Caco-2 (cell line): Measurements from ENCODE around the gene PPFIA4. TPM values are rescaled to one million over a fixed set of nuclear protein-coding genes. Genes with fewer than 3 reads are reported as not detected.

Experiments used
- BruUV-seq: library from RNA; stranded (reverse); fragments of 400-500 nt; replicated peaks from 2 replicates; lab custom pipeline; 2021; lab: Mats Ljungman, UMichigan
- CTCF ChIA-PET: fragments of 300-600 bp; sonication (Branson Sonifier 250); formaldehyde crosslinking; loops from one replicate; lab custom pipeline; 2022; ENCODE audit warnings: antibody characterized with exemption; lab: Charles Lee
- POLR2A ChIA-PET: fragments of 300-600 bp; sonication (Branson Sonifier 250); formaldehyde crosslinking; loops from one replicate; lab custom pipeline; 2022; ENCODE audit warnings: antibody characterized with exemption; lab: Charles Lee
- DNase-seq, 2 experiments: peaks; one replicate each; pipeline versions ENCODE4 v3.0.0 to v3.0.0-alpha.2; 2020 to 2022
- H3K27me3 ChIP-seq: replicated peaks from 2 replicates; pipeline ENCODE4 v1.6.0; 2011; ENCODE audit warnings: low read length; ENCODE audit not compliant: control insufficient read depth, insufficient read depth
- H3K36me3 ChIP-seq: 2 replicates; pipeline ENCODE4 v1.5.1; 2011; ENCODE audit warnings: low read length; ENCODE audit not compliant: control insufficient read depth, insufficient read depth
- H3K4me1 ChIP-seq: fragments of 250-450 bp; sonication (Bioruptor Pico); 2 replicates; pipeline ENCODE4 v1.5.1; 2020; ENCODE audit warnings: mild to moderate bottlenecking
- H3K4me3 ChIP-seq: 2 replicates; pipeline ENCODE4 v1.5.1; 2011; ENCODE audit warnings: low read depth, mild to moderate bottlenecking, control low read depth, low read length
- H3K9me3 ChIP-seq: fragments of 250-450 bp; sonication (Bioruptor Pico); 2 replicates; pipeline ENCODE4 v1.5.1; 2020; ENCODE audit warnings: mild to moderate bottlenecking, moderate library complexity
- H3K27ac Mint-ChIP-seq: one replicate; pipeline ENCODE4 v1.8.0; 2022; ENCODE audit warnings: mixed read lengths; ENCODE audit not compliant: unreplicated experiment
- H3K27me3 Mint-ChIP-seq: one replicate; pipeline ENCODE4 v1.8.0; 2022; ENCODE audit warnings: mixed read lengths; ENCODE audit not compliant: insufficient read depth, unreplicated experiment
- H3K36me3 Mint-ChIP-seq: one replicate; pipeline ENCODE4 v1.8.0; 2022; ENCODE audit warnings: mild to moderate bottlenecking, mixed read lengths; ENCODE audit not compliant: insufficient read depth, unreplicated experiment
- H3K4me1 Mint-ChIP-seq: one replicate; pipeline ENCODE4 v1.8.0; 2022; ENCODE audit warnings: low read depth, mixed read lengths; ENCODE audit not compliant: unreplicated experiment
- H3K4me3 Mint-ChIP-seq: one replicate; pipeline ENCODE4 v1.8.0; 2022; ENCODE audit warnings: mild to moderate bottlenecking, moderate library complexity, mixed read lengths; ENCODE audit not compliant: unreplicated experiment
- H3K9me3 Mint-ChIP-seq: one replicate; pipeline ENCODE4 v1.8.0; 2022; ENCODE audit warnings: mixed read lengths; ENCODE audit not compliant: unreplicated experiment
- CTCF ChIP-seq, 2 experiments: fragments of 200-600 bp in 1 of 2; IDR thresholded peaks; 1 replicate in 1 of 2; 2 replicates in 1 of 2; pipeline versions ENCODE4 v1.5.1 to v1.8.0; 2011 to 2022; ENCODE audit warnings: antibody characterized with exemption in 1 of 2, control low read depth in 1 of 2, inconsistent platforms in 1 of 2, low read depth in 1 of 2, low read length in 1 of 2, mild to moderate bottlenecking in 1 of 2, moderate library complexity in 1 of 2; ENCODE audit not compliant: insufficient read depth in 1 of 2, severe bottlenecking in 1 of 2, unreplicated experiment in 1 of 2
- intact Hi-C: fragments of 100-400 bp; cut with micrococcal nuclease; formaldehyde crosslinking; loops from one replicate; pipeline ENCODE4 v1.10.0; 2022; ENCODE audit not compliant: unreplicated experiment
- total RNA-seq: library from RNA; stranded (reverse); gene quantifications from 2 replicates; pipeline ENCODE4 v1.2.3, GENCODE V29; 2022

Gene PPFIA4
- total RNA-seq, 1 experiment from 2014 or later = 9.4 TPM

- H3K9me3 ChIP-seq = no peaks in the 10 kb centered on the region
- intact Hi-C loops = no loop called here
- H3K27me3 Mint-ChIP-seq = peaks cover 8% of the 10 kb centered on the region
- H3K27ac Mint-ChIP-seq = no peak overlapping the region
- CTCF ChIA-PET = no interaction called here
- 0 out of 2 replicates have a peak, but pooled peaks cover 1% of the 10 kb centered on the region for H3K27me3 ChIP-seq
- no TSS peak for BruUV-seq
- H3K9me3 Mint-ChIP-seq = no peaks in the 10 kb centered on the region
- no peak for DNase-seq
- H3K36me3 ChIP-seq = no peaks in the 10 kb centered on the region
- no peak overlapping the region for H3K4me3 Mint-ChIP-seq
- H3K4me3 ChIP-seq = no peak overlapping the region
- no peaks in the 10 kb centered on the region for H3K4me1 Mint-ChIP-seq
- no peak for TF ChIP-seq CTCF (IDR thresholded peaks at IDR 0.05; ENCODE audit: insufficient read depth in 1 of 2, low read depth in 1 of 2, low read length in 1 of 2, severe bottlenecking in 1 of 2, unreplicated experiment in 1 of 2)
- POLR2A ChIA-PET = no interaction called here
- H3K4me1 ChIP-seq = no peaks in the 10 kb centered on the region
- H3K36me3 Mint-ChIP-seq = no peaks in the 10 kb centered on the region
Measured at GRCh38 chr1:202987255-202987654, 39.0 kb upstream of the PPFIA4 start.

- POLR2A ChIA-PET = no interaction called here
- no peak for DNase-seq
- Histone ChIP-seq H3K4me1 (no peaks in the 10 kb centered on the region), H3K27me3 (0 out of 2 replicates have a peak, but pooled peaks cover 1% of the 10 kb centered on the region), H3K9me3 (0 out of 2 replicates have a peak, but pooled peaks cover 3% of the 10 kb centered on the region), H3K4me3 (no peak overlapping the region), H3K36me3 (no peaks in the 10 kb centered on the region)
- CTCF ChIA-PET = interaction anchor here (0.6 kb wide), 1 partner anchor 61 kb away, joined by 3 read pairs; the partner anchor contains the start of gene KLHL12
- BruUV-seq = no TSS peak
- no peaks in the 10 kb centered on the region for H3K36me3 Mint-ChIP-seq
- H3K4me3 Mint-ChIP-seq = no peak overlapping the region
- intact Hi-C loops = no loop called here
- peaks cover 13% of the 10 kb centered on the region for H3K27me3 Mint-ChIP-seq
- H3K9me3 Mint-ChIP-seq = no peaks in the 10 kb centered on the region
- H3K27ac Mint-ChIP-seq = no peak overlapping the region
- no peaks in the 10 kb centered on the region for H3K4me1 Mint-ChIP-seq
- TF ChIP-seq CTCF (IDR thresholded peaks at IDR 0.05; ENCODE audit: insufficient read depth in 1 of 2, low read depth in 1 of 2, low read length in 1 of 2, severe bottlenecking in 1 of 2, unreplicated experiment in 1 of 2) = no peak
Measured at GRCh38 chr1:202987922-202988583, 38.2 kb upstream of the PPFIA4 start.

GRCh38 chr1:202989879-202990278, 36.4 kb upstream of the PPFIA4 start:
- H3K4me1 ChIP-seq = no peaks in the 10 kb centered on the region; the same call in 1 of the 2 replicates
- no peaks in the 10 kb centered on the region for H3K36me3 ChIP-seq
- Mint-ChIP-seq H3K27me3 (peaks cover 20% of the 10 kb centered on the region), H3K9me3 (no peaks in the 10 kb centered on the region), H3K4me1 (no peaks in the 10 kb centered on the region), H3K36me3 (no peaks in the 10 kb centered on the region), H3K27ac (no peak overlapping the region), H3K4me3 (no peak overlapping the region)
- intact Hi-C loops = no loop called here
- H3K4me3 ChIP-seq = no peak overlapping the region
- H3K27me3 ChIP-seq = 0 out of 2 replicates have a peak, but pooled peaks cover 1% of the 10 kb centered on the region
- 0 out of 2 replicates have a peak, but pooled peaks cover 3% of the 10 kb centered on the region for H3K9me3 ChIP-seq
- DNase-seq = no peak
- ChIA-PET POLR2A (no interaction called here), CTCF (no interaction called here)
- BruUV-seq = no TSS peak
- TF ChIP-seq CTCF (IDR thresholded peaks at IDR 0.05; ENCODE audit: insufficient read depth in 1 of 2, low read depth in 1 of 2, low read length in 1 of 2, severe bottlenecking in 1 of 2, unreplicated experiment in 1 of 2) = no peak
